ENCODE results near the gene GOLGA6D. TPM values are rescaled to one million over a fixed set of nuclear protein-coding genes. Genes with fewer than 3 reads are reported as not detected.
"Not testable (repeated sequence)": the region's sequence is repeated elsewhere in the genome, so short reads cannot be mapped to it uniquely, and the experiment has no call there.

GOLGA6D gene
- total and polyA plus RNA-seq, 8 donors, result 0.13 to 0.47 (median 0.24) TPM; not detected in 2

- no peak for ATAC-seq
- Histone ChIP-seq H3K36me3 (no peaks in the 10 kb centered on the region), H3K4me1 (no peaks in the 10 kb centered on the region), H3K9me3 (no peaks in the 10 kb centered on the region), H3K27ac (no peak overlapping the region), H3K4me3 (no peak overlapping the region), H3K27me3 (peaks cover 0 to 4% of the 10 kb centered on the region in 2 donors)
- intact Hi-C loops (cut with DNase I), result no loop called here
- no peak for DNase-seq
- TF ChIP-seq CTCF (IDR thresholded peaks at IDR 0.05), result no peak
Measured at GRCh38 chr15:75313116-75313845, 30.6 kb downstream of the GOLGA6D start.

- Histone ChIP-seq H3K36me3 (no peaks in the 10 kb centered on the region), H3K27ac (no peak overlapping the region), H3K9me3 (no peaks in the 10 kb centered on the region), H3K4me1 (no peaks in the 10 kb centered on the region), H3K27me3 (no peaks in the 10 kb centered on the region), H3K4me3 (no peak overlapping the region)
- no peak for TF ChIP-seq CTCF (IDR thresholded peaks at IDR 0.05)
- no peak for ATAC-seq
- DNase-seq, result no peak
- intact Hi-C loops (cut with DNase I), result no loop called here
Measured at GRCh38 chr15:75314552-75315290, 32.1 kb downstream of the GOLGA6D start.

GRCh38 chr15:75319231-75319897 is 36.7 kb downstream of the GOLGA6D start:
- DNase-seq; H3K27ac ChIP-seq; H3K4me1 ChIP-seq; H3K9me3 ChIP-seq; ATAC-seq; H3K4me3 ChIP-seq; H3K36me3 ChIP-seq; intact Hi-C loops (cut with DNase I); H3K27me3 ChIP-seq: not testable (repeated sequence)

- intact Hi-C loops (cut with DNase I), result no loop called here
- Histone ChIP-seq H3K9me3 (no peaks in the 10 kb centered on the region), H3K4me1 (no peaks in the 10 kb centered on the region), H3K27ac (no peak overlapping the region), H3K4me3 (no peak overlapping the region), H3K27me3 (no peaks in the 10 kb centered on the region), H3K36me3 (no peaks in the 10 kb centered on the region)
- no peak for ATAC-seq
- no peak for DNase-seq
- no peak for TF ChIP-seq CTCF (IDR thresholded peaks at IDR 0.05)
Measured at GRCh38 chr15:75321711-75322110, 39.1 kb downstream of the GOLGA6D start.

- no peak for DNase-seq
- no peak for ATAC-seq
- intact Hi-C loops (cut with DNase I), result no loop called here
Measured at GRCh38 chr15:75325922-75326321, 43.3 kb downstream of the GOLGA6D start.

More at GRCh38 chr15:75325922-75326321, 43.3 kb downstream of the GOLGA6D start:
- no peak overlapping the region for H3K4me3 ChIP-seq
- TF ChIP-seq CTCF (IDR thresholded peaks at IDR 0.05), result no peak
- no peak overlapping the region for H3K27ac ChIP-seq
- no peaks in the 10 kb centered on the region for H3K36me3 ChIP-seq
- H3K9me3 ChIP-seq, result no peaks in the 10 kb centered on the region
- H3K4me1 ChIP-seq, result no peaks in the 10 kb centered on the region
- no peaks in the 10 kb centered on the region for H3K27me3 ChIP-seq
